Globus pallidus (tissue), 1 donor: ENCODE results near the gene CLPTM1L.
"Not testable (repeated sequence)": the region's sequence is repeated elsewhere in the genome, so short reads cannot be mapped to it uniquely, and the experiment has no call there.

Experiments used
- DNase-seq: peaks from one replicate; pipeline ENCODE4 v3.0.0-alpha.2; 2015; ENCODE audit warnings: low spot score

The CLPTM1L gene

DNA sequence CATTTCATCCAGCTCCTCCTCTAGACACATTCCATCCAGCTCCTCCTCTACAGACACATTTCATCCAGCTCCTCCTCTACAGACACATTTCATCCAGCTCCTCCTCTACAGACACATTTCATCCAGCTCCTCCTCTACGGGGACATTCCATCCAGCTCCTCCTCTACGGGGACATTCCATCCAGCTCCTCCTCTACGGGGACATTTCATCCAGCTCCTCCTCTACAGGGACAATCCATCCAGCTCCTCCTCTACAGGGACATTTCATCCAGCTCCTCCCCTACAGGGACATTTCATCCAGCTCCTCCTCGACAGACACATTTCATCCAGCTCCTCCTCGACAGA lies 18.4 kb downstream of the CLPTM1L start:
- DNase-seq = not testable (repeated sequence)

- DNase-seq = no peak
These were observed 18.9 kb downstream of the CLPTM1L start for GRCh38 chr5:1325870-1326531.

DNA sequence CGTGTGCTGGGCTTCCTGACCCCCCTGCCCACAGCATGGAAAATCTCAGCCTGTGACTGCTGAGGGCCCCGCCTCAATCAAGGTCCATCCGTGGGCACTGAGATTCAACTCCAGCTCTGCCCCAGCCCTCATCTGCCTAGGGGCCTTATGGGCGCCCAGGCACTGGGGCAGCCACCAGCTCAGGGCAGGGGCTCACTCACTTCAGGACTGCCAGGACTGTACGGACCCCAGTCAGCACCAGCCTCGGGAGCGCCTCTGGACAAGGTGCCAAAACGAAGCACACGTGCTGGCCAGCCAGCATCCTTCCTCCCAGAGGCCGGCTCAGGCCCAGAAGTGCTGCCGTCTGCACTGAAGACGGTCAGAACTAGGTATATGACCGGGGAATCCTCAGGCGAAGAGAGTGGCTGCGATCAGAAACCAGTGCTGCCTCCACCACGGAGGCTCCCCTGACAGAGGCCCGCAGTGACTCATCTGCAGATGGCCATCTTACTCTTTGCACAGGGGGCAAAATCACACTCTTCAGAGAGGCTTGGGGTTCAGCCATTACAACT lies 19.6 kb downstream of the CLPTM1L start:
- DNase-seq = no peak

GRCh38 chr5:1324719-1325190 lies 20.1 kb downstream of the CLPTM1L start:
- no peak for DNase-seq

- DNase-seq = no peak
These were observed 20.6 kb downstream of the CLPTM1L start for GRCh38 chr5:1324301-1324700.

- DNase-seq = no peak
These were observed 21.1 kb downstream of the CLPTM1L start for GRCh38 chr5:1323803-1324173.

DNA sequence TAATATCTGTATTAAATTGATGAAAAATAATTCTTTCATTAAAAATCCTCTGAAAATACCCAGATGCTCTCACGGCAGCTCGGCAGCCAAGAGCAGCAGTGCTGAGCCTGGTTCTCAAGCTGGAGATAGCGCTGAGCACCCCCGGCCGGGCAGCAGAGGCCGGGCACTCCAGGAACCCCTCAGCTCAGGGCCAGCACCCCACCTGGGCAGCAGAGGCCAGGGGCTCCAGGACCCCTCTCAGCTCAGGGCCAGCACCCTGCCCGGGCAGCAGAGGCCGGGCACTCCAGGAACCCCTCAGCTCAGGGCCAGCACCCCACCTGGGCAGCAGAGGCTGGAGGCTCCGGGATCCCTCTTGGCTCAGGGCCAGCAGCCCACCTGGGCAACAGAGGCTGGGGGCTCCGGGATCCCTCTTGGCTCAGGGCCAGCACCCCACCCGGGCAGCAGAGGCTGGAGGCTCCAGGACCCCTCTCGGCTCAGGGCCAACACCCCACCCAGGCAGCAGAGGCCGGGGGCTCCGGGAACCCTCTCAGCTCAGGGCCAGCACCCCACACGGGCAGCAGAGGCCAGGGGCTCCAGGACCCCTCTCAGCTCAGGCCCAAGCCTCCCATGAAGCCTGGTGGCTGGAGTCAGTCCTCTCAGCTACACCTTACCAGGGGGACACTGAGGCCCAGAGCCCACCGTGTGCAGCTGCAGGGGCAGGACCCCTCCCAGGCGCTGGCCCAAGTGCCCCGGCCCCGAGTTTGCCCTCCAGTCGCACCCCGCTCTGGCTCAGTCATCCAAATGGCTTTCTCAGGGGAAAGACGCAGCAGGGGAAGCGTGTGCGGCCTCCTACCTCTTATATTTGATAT lies 21.7 kb downstream of the CLPTM1L start:
- no peak for DNase-seq

DNA sequence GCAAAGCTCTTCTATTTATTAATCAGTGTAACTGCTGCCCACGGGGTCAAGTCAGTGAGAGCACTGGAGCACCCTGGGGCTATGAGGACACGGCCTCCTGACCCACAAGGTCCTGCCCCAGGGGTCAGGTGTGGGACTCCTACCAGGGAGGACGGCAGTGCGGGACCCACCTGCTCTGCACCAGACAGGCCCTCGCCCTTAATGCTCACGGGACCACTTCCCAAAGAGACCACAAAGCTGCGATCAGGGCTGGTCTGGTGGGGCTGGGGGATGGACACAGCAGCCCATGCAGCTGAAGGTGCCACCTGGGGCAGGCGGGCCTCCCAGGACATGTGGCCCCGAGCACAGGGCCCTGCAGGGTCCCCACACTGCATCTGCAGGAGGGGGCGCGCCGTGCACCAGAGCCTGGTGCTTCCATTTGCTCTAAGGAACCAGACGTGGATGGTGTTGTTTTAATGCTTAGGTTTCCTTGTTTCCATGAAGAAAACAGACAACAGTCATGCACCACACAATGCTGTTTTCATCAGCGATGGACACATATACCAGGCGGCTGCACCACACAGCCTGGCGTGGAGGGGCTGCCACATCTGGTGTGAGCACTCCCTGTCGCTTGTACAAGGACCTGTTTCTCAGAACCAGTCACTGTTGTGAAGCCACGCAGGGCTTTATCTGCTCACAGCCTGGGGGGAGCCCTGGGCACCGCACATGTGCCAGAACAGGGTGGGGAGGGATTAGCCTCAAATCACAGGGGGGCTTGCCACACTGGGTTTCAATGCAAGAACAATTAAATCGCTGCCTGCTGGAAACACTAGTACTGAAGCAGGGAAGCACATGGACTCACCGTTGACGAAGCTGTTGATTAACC lies 22.6 kb downstream of the CLPTM1L start:
- DNase-seq = no peak

DNA sequence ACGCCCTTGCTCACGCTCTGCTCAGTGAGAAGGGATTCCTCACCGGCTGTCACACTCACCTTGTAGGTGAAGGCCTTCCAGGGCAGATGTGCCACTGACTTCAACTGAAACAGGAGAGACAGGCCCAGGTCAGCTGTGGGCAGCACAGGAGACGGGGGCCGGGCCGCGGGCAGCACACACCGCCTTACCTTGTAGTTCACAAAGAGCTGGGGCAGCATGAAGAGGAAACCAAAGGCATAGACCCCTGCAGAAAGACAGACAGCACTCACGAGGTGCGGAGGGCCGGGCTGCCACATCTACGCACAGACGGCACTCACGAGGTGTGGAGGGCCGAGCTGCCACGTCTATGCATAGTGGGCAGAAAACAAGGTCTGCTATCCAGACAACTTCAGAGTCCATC lies 23.3 kb downstream of the CLPTM1L start:
- DNase-seq = no peak

GRCh38 chr5:1320436-1321344 lies 24.2 kb downstream of the CLPTM1L start:
- no peak for DNase-seq

DNA sequence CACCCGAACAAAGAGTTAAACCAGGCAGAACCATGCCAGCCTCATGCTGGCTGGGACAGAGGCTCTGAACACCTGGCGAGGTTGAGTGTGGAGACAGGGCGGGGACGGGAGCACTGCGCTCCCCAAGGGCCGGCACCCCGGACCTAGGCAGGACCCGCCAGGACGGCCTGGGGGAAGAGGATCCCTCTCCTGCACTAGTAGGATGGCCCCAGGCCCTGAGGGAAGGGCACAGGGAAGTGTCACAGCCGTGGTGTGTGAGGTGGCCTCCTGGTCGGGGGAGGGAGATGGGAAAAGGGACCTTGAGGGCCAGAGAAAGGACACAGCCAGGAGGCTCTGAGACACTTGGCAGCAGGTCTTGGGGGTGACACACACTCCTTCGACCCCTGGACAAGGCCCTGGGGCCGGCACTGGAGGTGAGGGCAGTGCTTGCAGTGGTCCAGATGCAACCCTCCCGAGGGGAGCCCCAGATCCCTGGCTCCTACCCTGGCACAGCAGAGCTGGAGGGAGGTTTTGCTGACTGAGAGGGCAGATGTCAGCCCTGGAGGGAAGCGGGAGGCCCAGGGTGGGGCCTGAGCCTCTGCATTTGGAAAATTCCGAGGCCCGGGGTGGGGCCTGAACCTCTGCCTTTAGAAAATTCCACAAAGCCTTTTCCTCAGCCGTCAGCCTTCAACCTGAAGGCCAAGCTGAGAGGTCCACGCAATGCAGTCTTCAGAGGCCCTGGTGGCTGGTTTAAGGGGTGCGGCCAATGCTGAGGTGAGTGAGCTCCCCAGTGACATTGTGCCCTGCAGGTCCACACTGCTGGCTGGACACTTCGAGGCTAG lies 25.3 kb downstream of the CLPTM1L start:
- no peak for DNase-seq

DNA sequence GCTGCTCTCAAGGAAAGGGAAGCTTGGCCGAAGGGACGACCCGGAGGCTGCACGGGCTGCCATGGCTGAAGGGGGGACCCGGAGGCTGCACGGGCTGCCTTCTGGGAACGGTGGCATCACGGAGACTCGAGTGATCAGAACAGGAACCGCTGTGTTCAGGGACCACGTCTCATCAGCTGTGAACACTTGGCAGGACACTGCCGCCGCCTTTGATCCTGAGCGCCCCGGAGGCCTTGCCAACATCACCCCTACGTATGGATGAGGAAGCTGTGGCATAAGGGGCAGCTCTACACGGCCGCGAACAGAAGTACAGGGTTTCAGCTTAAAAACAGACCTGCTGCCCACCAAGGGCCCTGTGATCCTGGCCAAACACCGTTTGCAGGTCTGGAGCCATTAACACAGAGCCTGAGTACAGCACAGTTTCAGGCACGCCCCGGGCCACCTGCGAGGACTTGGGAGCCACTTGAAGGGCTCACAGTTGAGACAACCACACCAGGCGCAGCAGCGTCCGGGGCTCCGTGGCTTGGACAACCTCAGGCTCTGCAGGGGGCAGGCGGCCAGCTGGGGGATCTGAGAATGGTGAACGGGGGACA lies 26.1 kb downstream of the CLPTM1L start:
- no peak for DNase-seq

DNA sequence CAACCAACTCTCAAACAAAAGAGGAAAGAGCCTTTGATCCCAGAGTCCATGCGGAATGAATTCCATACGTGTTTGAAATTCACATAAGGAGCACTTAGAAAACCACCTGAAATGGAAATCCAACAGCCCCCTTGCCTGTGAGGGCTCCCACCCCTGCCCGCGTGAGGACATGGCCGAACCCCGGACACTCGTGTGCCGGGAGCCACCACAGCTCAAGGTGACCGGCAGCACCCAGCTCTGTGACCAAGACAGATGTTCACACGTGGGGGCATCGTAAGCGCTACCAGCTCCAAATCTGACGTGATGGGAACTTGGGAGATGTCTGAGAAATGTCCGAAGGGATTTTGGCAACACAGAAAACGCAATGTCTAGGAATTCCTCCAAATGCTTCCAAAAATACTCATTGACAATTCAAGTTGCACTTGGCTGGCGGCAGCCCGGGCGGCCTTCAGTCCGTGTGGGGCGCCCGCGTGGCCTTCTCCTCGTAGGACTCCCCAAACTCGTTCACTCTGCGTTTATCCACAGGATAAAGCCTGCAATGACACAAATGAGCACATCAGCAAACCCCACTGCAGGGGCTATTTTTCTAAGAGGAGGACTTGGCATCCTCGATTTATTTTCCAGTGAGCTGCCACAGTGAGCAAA lies 26.9 kb downstream of the CLPTM1L start:
- DNase-seq = no peak

DNA sequence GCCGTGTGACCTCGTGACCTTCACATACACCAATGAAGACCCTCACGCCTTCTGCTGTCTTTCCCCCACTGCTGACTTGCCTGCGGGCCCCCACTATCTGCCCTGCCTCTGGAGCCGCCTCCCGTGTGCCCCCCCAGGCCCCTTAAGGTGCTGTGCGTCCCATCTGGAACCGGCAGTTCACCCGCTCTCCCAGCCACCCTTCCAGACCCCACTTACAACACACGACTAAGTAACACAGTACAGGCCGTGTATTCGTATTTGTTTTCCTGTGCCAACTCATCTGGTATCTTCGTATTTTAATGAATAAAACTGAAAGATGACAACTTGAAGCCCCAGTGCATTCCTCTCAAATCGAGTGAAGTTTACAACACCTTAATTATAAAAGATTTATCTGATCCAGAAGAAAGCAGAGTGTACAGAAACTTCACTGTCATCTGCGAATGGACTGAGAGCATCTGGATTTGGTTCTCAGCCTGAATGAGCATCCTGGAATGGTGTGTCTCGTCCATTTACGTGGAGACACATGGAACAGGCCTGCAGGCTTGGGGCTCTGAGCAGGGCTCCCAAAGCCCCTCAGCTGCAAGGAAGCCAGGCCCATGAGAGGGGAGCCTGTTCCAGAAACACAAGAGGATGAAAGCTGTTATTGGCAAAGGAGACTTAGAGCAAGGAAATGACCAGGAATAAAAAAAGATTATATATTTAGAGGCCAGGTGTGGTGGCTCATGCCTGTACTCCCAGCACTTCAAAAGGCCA lies 28.1 kb downstream of the CLPTM1L start:
- no peak for DNase-seq

GRCh38 chr5:1315709-1316587 lies 29.0 kb downstream of the CLPTM1L start:
- no peak for DNase-seq

DNA sequence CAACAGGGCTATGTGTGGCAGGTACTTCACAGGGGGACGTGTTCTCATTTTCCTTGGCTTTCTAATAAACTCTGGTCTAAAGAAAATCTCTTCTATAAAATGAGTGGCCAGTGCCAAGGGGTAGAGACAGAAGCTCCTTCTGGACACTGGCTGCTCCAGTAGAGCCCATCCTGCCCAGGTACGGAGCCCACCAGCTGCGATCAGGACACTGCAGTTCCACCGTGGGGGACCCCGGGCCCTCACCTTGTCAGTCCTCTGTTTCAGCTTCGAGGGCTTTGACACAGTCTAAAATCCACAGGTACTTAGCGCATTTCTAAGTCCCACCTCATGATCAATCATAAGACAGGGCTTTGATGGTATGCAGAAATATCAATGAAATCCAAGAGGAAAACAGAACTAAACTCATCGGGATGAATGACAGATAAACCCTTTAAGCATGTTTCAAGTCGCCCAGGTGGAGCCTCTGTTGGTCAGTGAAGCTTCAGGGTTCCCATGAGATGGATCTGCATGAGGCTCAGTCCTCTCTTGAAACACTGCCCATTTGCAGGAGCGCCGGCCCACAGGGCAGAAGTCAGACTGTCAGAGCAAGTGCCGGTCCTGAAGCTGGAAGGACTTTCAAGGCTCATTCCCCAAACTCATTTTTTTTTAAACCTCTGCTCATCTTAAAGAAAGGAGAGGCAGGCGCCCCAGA lies 29.7 kb downstream of the CLPTM1L start:
- DNase-seq = no peak

DNA sequence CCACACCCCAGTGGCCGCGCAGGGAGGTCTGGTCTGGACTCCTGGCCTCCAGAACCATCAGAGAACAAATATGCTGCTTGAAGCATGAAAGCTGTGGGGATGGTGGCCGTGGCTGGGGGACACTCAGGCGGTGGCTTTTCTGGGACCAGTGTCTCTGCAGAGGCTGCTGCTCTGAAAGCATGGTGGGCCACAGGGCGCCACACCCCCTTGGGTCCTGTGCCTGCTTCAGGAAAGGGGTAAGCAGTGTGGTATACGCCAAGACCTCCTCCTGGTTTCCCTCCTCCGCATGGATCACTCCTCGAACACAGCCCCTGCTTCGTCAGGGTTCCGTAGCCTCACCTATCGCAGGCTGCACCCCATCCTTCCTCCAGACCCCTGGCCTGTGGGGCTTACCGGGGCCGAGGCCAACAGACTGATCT lies 30.3 kb downstream of the CLPTM1L start:
- no peak for DNase-seq
